H1 (cell line): ENCODE measurements around the gene CPNE4. TPM values are rescaled to one million over a fixed set of nuclear protein-coding genes. Genes with fewer than 3 reads are reported as not detected.

Experiments
- HDAC2 ChIP-seq, 2 experiments: fragments of 300-600 bp in 1 of 2; sonication (generic) in 1 of 2; IDR thresholded peaks; 2 replicates each; pipeline ENCODE4 v1.6.1; 2011 to 2012; ENCODE audit warnings: low read depth in 2 of 2, low read length in 2 of 2, mild to moderate bottlenecking in 2 of 2, moderate library complexity in 2 of 2, borderline replicate concordance in 1 of 2, inconsistent platforms in 1 of 2
- HDAC6 ChIP-seq: IDR thresholded peaks from one replicate; pipeline ENCODE4 v1.7.1; 2012; ENCODE audit warnings: low read depth, mild to moderate bottlenecking, inconsistent platforms, low read length, moderate library complexity
- POLR2A ChIP-seq, 2 experiments: IDR thresholded peaks; 1 replicate in 1 of 2; 2 replicates in 1 of 2; pipeline ENCODE4 v1.6.1; 2011; ENCODE audit warnings: low read depth in 2 of 2, low read length in 2 of 2, mild to moderate bottlenecking in 2 of 2; ENCODE audit errors: control extremely low read depth in 1 of 2
- POLR2AphosphoS5 ChIP-seq: IDR thresholded peaks from 2 replicates; pipeline ENCODE4 v1.6.1; 2011; ENCODE audit warnings: low read depth, low read length
- RAD21 ChIP-seq, 2 experiments: IDR thresholded peaks in 1 of 2; conservative IDR thresholded peaks in 1 of 2; 2 replicates each; pipeline ENCODE4 v1.6.1; 2011; ENCODE audit warnings: low read depth in 2 of 2, low read length in 2 of 2, improper control_type of control experiment in 1 of 2, inconsistent platforms in 1 of 2, mild to moderate bottlenecking in 1 of 2, moderate library complexity in 1 of 2
- RFX5 ChIP-seq: IDR thresholded peaks from 2 replicates; pipeline ENCODE4 v1.6.1; 2011; ENCODE audit warnings: low read depth, low read length, improper control_type of control experiment, borderline replicate concordance
- RNF2 ChIP-seq: fragments of 200-900, 300-1000 bp; sonication (generic); IDR thresholded peaks from 2 replicates; pipeline ENCODE4 v1.7.1; 2016; ENCODE audit warnings: borderline replicate concordance, low read depth, mild to moderate bottlenecking, antibody characterized with exemption, low read length; ENCODE audit not compliant: poor library complexity, severe bottlenecking; ENCODE audit errors: missing control alignments
- SUZ12 ChIP-seq: fragments of 200-600 bp; sonication (generic); IDR thresholded peaks from 2 replicates; pipeline ENCODE4 v1.6.1; 2012; ENCODE audit warnings: mild to moderate bottlenecking, inconsistent platforms, low read length, moderate library complexity, mixed read lengths
- TBP ChIP-seq: IDR thresholded peaks from 2 replicates; pipeline ENCODE4 v1.6.1; 2011; ENCODE audit warnings: low read depth, low read length, improper control_type of control experiment
- polyA plus RNA-seq, 7 experiments: library from polyadenylated mRNA; depleted of rRNA in 3 of 7; stranded (reverse) in 5 of 7; unstranded in 2 of 7; fragments of >200 nt in 5 of 7; fragments of 200-250 nt in 2 of 7; gene quantifications; 1 replicate in 5 of 7; 2 replicates in 1 of 7; 4 replicates in 1 of 7; pipeline versions ENCODE4 v1.2.1 to v1.2.3, GENCODE V29; 2011 to 2013; ENCODE audit warnings: missing spikeins in 2 of 7, mixed read lengths in 2 of 7
- total RNA-seq: library from RNA; stranded (reverse); fragmentation: NEBNext Ultra II Directional; extraction: Animal tissue kit (Norgen Biotek cat#: 25700); gene quantifications from 2 replicates; pipeline ENCODE4 v1.2.1, GENCODE V29; 2021
- TF ChIP-seq, protein P1 (sequence below): fragments of 300-600 bp; sonication (generic); IDR thresholded peaks from 2 replicates; pipeline ENCODE4 v1.7.1; 2012; ENCODE audit warnings: low read length, moderate library complexity, mild to moderate bottlenecking, inconsistent platforms; ENCODE audit not compliant: insufficient replicate concordance

CPNE4 gene
- total and polyA plus RNA-seq, 2 of the 8 experiments (the other 6 are each of a cell fraction or from before 2014, with no cell fraction given): 0.82 to 3.8 TPM

DNA sequence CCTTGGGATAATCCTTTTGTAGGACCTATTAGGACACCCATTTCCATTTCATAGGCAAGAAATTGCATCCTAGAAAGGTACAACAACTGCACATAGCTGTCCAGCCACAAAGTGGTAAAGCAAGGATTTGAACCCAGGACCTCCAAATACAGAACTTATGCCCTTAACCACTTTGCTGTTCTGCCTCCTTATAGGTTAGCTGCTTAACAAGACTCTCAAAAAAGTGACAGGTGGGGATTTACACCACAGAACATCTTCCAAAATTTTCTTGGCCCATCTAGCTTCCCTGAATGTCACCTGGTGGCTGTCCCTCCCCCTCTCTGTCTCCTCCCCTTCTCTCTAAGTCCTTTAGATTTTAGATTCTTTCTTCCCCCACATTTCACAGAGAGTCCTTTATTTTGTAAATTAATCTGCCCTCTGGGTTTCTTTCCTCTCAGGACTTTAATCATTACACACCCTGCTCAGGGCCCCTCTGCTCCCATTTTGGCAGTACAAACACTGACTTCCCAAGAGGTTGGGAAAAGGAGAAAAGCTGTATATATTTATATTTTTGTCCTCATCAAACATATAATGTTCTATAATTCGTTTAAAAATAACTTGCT, 120.6 kb downstream of the CPNE4 start (continued):
- TF ChIP-seq, protein P1, sequence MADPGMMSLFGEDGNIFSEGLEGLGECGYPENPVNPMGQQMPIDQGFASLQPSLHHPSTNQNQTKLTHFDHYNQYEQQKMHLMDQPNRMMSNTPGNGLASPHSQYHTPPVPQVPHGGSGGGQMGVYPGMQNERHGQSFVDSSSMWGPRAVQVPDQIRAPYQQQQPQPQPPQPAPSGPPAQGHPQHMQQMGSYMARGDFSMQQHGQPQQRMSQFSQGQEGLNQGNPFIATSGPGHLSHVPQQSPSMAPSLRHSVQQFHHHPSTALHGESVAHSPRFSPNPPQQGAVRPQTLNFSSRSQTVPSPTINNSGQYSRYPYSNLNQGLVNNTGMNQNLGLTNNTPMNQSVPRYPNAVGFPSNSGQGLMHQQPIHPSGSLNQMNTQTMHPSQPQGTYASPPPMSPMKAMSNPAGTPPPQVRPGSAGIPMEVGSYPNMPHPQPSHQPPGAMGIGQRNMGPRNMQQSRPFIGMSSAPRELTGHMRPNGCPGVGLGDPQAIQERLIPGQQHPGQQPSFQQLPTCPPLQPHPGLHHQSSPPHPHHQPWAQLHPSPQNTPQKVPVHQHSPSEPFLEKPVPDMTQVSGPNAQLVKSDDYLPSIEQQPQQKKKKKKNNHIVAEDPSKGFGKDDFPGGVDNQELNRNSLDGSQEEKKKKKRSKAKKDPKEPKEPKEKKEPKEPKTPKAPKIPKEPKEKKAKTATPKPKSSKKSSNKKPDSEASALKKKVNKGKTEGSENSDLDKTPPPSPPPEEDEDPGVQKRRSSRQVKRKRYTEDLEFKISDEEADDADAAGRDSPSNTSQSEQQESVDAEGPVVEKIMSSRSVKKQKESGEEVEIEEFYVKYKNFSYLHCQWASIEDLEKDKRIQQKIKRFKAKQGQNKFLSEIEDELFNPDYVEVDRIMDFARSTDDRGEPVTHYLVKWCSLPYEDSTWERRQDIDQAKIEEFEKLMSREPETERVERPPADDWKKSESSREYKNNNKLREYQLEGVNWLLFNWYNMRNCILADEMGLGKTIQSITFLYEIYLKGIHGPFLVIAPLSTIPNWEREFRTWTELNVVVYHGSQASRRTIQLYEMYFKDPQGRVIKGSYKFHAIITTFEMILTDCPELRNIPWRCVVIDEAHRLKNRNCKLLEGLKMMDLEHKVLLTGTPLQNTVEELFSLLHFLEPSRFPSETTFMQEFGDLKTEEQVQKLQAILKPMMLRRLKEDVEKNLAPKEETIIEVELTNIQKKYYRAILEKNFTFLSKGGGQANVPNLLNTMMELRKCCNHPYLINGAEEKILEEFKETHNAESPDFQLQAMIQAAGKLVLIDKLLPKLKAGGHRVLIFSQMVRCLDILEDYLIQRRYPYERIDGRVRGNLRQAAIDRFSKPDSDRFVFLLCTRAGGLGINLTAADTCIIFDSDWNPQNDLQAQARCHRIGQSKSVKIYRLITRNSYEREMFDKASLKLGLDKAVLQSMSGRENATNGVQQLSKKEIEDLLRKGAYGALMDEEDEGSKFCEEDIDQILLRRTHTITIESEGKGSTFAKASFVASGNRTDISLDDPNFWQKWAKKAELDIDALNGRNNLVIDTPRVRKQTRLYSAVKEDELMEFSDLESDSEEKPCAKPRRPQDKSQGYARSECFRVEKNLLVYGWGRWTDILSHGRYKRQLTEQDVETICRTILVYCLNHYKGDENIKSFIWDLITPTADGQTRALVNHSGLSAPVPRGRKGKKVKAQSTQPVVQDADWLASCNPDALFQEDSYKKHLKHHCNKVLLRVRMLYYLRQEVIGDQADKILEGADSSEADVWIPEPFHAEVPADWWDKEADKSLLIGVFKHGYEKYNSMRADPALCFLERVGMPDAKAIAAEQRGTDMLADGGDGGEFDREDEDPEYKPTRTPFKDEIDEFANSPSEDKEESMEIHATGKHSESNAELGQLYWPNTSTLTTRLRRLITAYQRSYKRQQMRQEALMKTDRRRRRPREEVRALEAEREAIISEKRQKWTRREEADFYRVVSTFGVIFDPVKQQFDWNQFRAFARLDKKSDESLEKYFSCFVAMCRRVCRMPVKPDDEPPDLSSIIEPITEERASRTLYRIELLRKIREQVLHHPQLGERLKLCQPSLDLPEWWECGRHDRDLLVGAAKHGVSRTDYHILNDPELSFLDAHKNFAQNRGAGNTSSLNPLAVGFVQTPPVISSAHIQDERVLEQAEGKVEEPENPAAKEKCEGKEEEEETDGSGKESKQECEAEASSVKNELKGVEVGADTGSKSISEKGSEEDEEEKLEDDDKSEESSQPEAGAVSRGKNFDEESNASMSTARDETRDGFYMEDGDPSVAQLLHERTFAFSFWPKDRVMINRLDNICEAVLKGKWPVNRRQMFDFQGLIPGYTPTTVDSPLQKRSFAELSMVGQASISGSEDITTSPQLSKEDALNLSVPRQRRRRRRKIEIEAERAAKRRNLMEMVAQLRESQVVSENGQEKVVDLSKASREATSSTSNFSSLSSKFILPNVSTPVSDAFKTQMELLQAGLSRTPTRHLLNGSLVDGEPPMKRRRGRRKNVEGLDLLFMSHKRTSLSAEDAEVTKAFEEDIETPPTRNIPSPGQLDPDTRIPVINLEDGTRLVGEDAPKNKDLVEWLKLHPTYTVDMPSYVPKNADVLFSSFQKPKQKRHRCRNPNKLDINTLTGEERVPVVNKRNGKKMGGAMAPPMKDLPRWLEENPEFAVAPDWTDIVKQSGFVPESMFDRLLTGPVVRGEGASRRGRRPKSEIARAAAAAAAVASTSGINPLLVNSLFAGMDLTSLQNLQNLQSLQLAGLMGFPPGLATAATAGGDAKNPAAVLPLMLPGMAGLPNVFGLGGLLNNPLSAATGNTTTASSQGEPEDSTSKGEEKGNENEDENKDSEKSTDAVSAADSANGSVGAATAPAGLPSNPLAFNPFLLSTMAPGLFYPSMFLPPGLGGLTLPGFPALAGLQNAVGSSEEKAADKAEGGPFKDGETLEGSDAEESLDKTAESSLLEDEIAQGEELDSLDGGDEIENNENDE: peak; percentile 53
- TF ChIP-seq SUZ12 (no peak), POLR2AphosphoS5 (no peak), POLR2A (IDR thresholded peaks at IDR 0.05; ENCODE audit: control extremely low read depth in 1 of 2, low read depth in 2 of 2, low read length in 2 of 2) (no peak), RAD21 (IDR thresholded peaks at IDR 0.05 in 1 of 2, conservative IDR thresholded peaks at IDR 0.05 in 1 of 2; ENCODE audit: low read depth in 2 of 2, low read length in 2 of 2) (no peak), HDAC6 (no peak), RNF2 (no peak), TBP (peak; percentile 97), RFX5 (no peak), HDAC2 (IDR thresholded peaks at IDR 0.05; ENCODE audit: borderline replicate concordance in 1 of 2, low read depth in 2 of 2, low read length in 2 of 2) (no peak)
